GM23338 (cell line): Measurements from ENCODE around the gene PDE3B. TPM values are rescaled to one million over a fixed set of nuclear protein-coding genes. Genes with fewer than 3 reads are reported as not detected.

Experiments
- ATAC-seq: fragments of 200-7000 bp; cut with Tn5 transposase; 3 replicates; pipeline ENCODE4 v1.9.1; 2020
- DNase-seq: peaks from one replicate; pipeline ENCODE4 v3.0.0-alpha.2; 2015; ENCODE audit warnings: low spot score
- H2AFZ ChIP-seq: fragments of 200-600 bp; sonication (generic); 2 replicates; pipeline ENCODE4 v1.8.0; 2016; ENCODE audit warnings: antibody characterized with exemption, mild to moderate bottlenecking, moderate library complexity
- H3F3A ChIP-seq: fragments of 200-600 bp; sonication (generic); replicated peaks from 2 replicates; pipeline ENCODE4 v1.8.0; 2017; ENCODE audit warnings: antibody characterized with exemption, mixed run types, low read depth
- H3K27ac ChIP-seq: fragments of 200-600 bp; sonication (generic); 2 replicates; pipeline ENCODE4 v1.6.1; 2016; ENCODE audit warnings: low read depth
- H3K27me3 ChIP-seq: fragments of 200-600 bp; sonication (generic); 2 replicates; pipeline ENCODE4 v1.8.0; 2016; ENCODE audit warnings: mild to moderate bottlenecking, mixed run types, moderate library complexity; ENCODE audit not compliant: insufficient read depth
- H3K36me3 ChIP-seq: fragments of 200-600 bp; sonication (generic); 2 replicates; pipeline ENCODE4 v1.8.0; 2016; ENCODE audit warnings: mild to moderate bottlenecking; ENCODE audit not compliant: insufficient read depth
- H3K4me1 ChIP-seq: fragments of 200-600 bp; sonication (generic); 2 replicates; pipeline ENCODE4 v1.8.0; 2016; ENCODE audit warnings: mild to moderate bottlenecking, moderate library complexity; ENCODE audit not compliant: insufficient read depth
- H3K4me2 ChIP-seq: fragments of 200-600 bp; sonication (generic); 2 replicates; pipeline ENCODE4 v1.7.1; 2017; ENCODE audit warnings: mixed run types
- H3K4me3 ChIP-seq: fragments of 200-600 bp; sonication (generic); 2 replicates; pipeline ENCODE4 v1.6.1; 2016; ENCODE audit warnings: mixed run types
- H3K79me2 ChIP-seq: fragments of 200-600 bp; sonication (generic); replicated peaks from 2 replicates; pipeline ENCODE4 v1.8.0; 2017; ENCODE audit warnings: mild to moderate bottlenecking; ENCODE audit not compliant: insufficient read depth
- H3K9me2 ChIP-seq: fragments of 200-600 bp; sonication (generic); 2 replicates; pipeline ENCODE4 v1.8.0; 2017; ENCODE audit not compliant: insufficient read depth
- H4K20me1 ChIP-seq: fragments of 200-600 bp; sonication (generic); replicated peaks from 2 replicates; pipeline ENCODE4 v1.8.0; 2017; ENCODE audit warnings: mild to moderate bottlenecking; ENCODE audit not compliant: insufficient read depth
- H3K27ac Mint-ChIP-seq: 2 replicates; pipeline ENCODE4 v1.8.0; 2020; ENCODE audit warnings: inconsistent platforms, mild to moderate bottlenecking, moderate library complexity, mixed read lengths
- H3K27me3 Mint-ChIP-seq: 3 replicates; pipeline ENCODE4 v1.8.0; 2022; ENCODE audit warnings: low read depth, mild to moderate bottlenecking, moderate library complexity, mixed read lengths, inconsistent platforms; ENCODE audit not compliant: insufficient read depth, poor library complexity
- H3K36me3 Mint-ChIP-seq: 3 replicates; pipeline ENCODE4 v1.8.0; 2021; ENCODE audit warnings: low read depth, mild to moderate bottlenecking, inconsistent platforms, moderate library complexity, mixed read lengths
- H3K4me1 Mint-ChIP-seq: 3 replicates; pipeline ENCODE4 v1.8.0; 2020; ENCODE audit warnings: mild to moderate bottlenecking, inconsistent platforms, mixed read lengths
- H3K4me3 Mint-ChIP-seq: 3 replicates; pipeline ENCODE4 v1.8.0; 2021; ENCODE audit warnings: moderate library complexity, mild to moderate bottlenecking, inconsistent platforms, mixed read lengths
- H3K9me3 Mint-ChIP-seq: 3 replicates; pipeline ENCODE4 v1.8.0; 2020; ENCODE audit warnings: moderate library complexity, mild to moderate bottlenecking, inconsistent platforms, mixed read lengths
- CREB1 ChIP-seq: fragments of 250-450 bp; sonication (Bioruptor Pico); IDR thresholded peaks from 2 replicates; pipeline ENCODE4 v1.5.0; 2020; ENCODE audit warnings: low read depth, mild to moderate bottlenecking, moderate library complexity
- ETS1 ChIP-seq: IDR thresholded peaks from 2 replicates; pipeline ENCODE4 v1.6.1; 2016; ENCODE audit warnings: antibody characterized with exemption
- POLR2AphosphoS5 ChIP-seq: IDR thresholded peaks from 2 replicates; pipeline ENCODE4 v1.6.1; 2016; ENCODE audit warnings: antibody characterized with exemption, low read depth
- REST ChIP-seq: IDR thresholded peaks from one replicate; pipeline ENCODE4 v1.6.1; 2018; ENCODE audit warnings: antibody characterized with exemption; ENCODE audit not compliant: unreplicated experiment
- ZNF114 ChIP-seq: fragments of 250-450 bp; sonication (Bioruptor Pico); IDR thresholded peaks from 2 replicates; pipeline ENCODE4 v1.5.0; 2020; ENCODE audit warnings: mild to moderate bottlenecking, moderate library complexity
- ZNF331 ChIP-seq: fragments of 250-450 bp; sonication (Bioruptor Pico); IDR thresholded peaks from 2 replicates; pipeline ENCODE4 v1.5.0; 2020; ENCODE audit warnings: low read depth, mild to moderate bottlenecking, moderate library complexity
- ZNF462 ChIP-seq: fragments of 250-450 bp; sonication (Bioruptor Pico); IDR thresholded peaks from 2 replicates; pipeline ENCODE4 v1.5.0; 2020; ENCODE audit warnings: mild to moderate bottlenecking, moderate library complexity
- polyA plus RNA-seq: library from polyadenylated mRNA; unstranded; fragments of >200 nt; fragmentation: Nextera tagmentation; extraction: Ambion mirVana; gene quantifications from 2 replicates; pipeline ENCODE4 v1.2.1, GENCODE V29; 2016
- total RNA-seq: library from RNA; depleted of rRNA; stranded (reverse); fragments of >200 nt; shearing (Covaris generic); gene quantifications from 2 replicates; pipeline ENCODE4 v1.2.3, GENCODE V29; 2014

Gene PDE3B
- total and polyA plus RNA-seq, 2 experiments from 2014 or later, result 4.3 to 21.3 TPM

DNA sequence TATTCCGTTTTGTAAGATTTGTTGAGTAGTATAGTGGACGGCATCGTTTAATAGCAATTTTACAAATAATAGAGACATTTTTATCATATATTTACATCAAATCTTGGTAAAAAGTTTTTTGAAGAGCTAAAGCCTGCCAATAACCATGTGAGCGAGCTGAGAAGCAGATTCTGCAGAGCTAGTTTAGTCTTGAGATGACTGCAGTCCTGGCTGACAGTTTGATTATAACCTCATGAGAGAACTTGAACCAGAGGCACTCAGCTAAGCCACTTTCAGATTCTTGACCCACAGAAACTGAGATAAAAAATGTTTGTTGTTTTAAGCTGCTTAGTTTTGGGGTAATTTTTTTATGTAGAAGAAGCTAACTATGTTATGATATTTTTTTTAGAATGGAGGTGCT, 78.9 kb downstream of the PDE3B start:
- Mint-ChIP-seq H3K27ac (no peak overlapping the region), H3K4me3 (no peak overlapping the region), H3K9me3 (no peaks in the 10 kb centered on the region; the same call in 2 of the 3 replicates), H3K4me1 (peaks cover 21% of the 10 kb centered on the region), H3K36me3 (no peaks in the 10 kb centered on the region), H3K27me3 (peaks cover 3% of the 10 kb centered on the region)
- no peak overlapping the region for H3K4me2 ChIP-seq
- ATAC-seq (no peak), DNase-seq (no peak)
- H3K27me3 ChIP-seq, result no peaks in the 10 kb centered on the region
- 0 out of 2 replicates have a peak, but pooled peaks cover 3% of the 10 kb centered on the region for H3K79me2 ChIP-seq
- H3K9me2 ChIP-seq, result no peaks in the 10 kb centered on the region
- H2AFZ ChIP-seq, result no peak overlapping the region
- no peaks in the 10 kb centered on the region for H3K36me3 ChIP-seq
- no peak for TF ChIP-seq ETS1
- TF ChIP-seq POLR2AphosphoS5, result no peak
- no peak for TF ChIP-seq ZNF462 (CRISPR knock-in tag)
- TF ChIP-seq REST, result no peak
- TF ChIP-seq ZNF331, result no peak
- TF ChIP-seq CREB1, result no peak
- no peak for TF ChIP-seq ZNF114 (CRISPR knock-in tag)
- H3K4me3 ChIP-seq, result no peak overlapping the region
- H3K27ac ChIP-seq, result no peak overlapping the region
- H3F3A ChIP-seq, result no peaks in the 10 kb centered on the region
- H3K4me1 ChIP-seq, result peaks cover 18% of the 10 kb centered on the region
- H4K20me1 ChIP-seq, result no peaks in the 10 kb centered on the region
